ENCODE data around the gene CCDC82.

GRCh38 chr11:96310236-96310635 is 79.5 kb downstream of the CCDC82 start:
- no peak for TF ChIP-seq CTCF (conservative IDR thresholded peaks at IDR 0.05; ENCODE audit: low read depth, low read length)
- TF ChIP-seq POLR2A (IDR thresholded peaks at IDR 0.05; ENCODE audit: low read depth, low read length), result no peak
- TF ChIP-seq MAZ (IDR thresholded peaks at IDR 0.05; ENCODE audit: borderline replicate concordance, low read depth, low read length), result no peak
- no peak for TF ChIP-seq SMC3 (IDR thresholded peaks at IDR 0.05; ENCODE audit: low read depth, low read length)
- no peak for TF ChIP-seq BHLHE40 (IDR thresholded peaks at IDR 0.05; ENCODE audit: low read depth, low read length)
- no peak for TF ChIP-seq RCOR1 (IDR thresholded peaks at IDR 0.05; ENCODE audit: insufficient replicate concordance, low read length)
- no peak for TF ChIP-seq CHD1 (IDR thresholded peaks at IDR 0.05; ENCODE audit: low read depth, low read length)
- no peak for TF ChIP-seq MXI1 (IDR thresholded peaks at IDR 0.05; ENCODE audit: borderline replicate concordance, low read depth, low read length)
- no peak for TF ChIP-seq ELK1 (IDR thresholded peaks at IDR 0.05; ENCODE audit: borderline replicate concordance, low read depth, low read length)
- no peak for TF ChIP-seq NFE2L2 (IDR thresholded peaks at IDR 0.05; ENCODE audit: low read depth, low read length)
- no peak for TF ChIP-seq RAD21 (IDR thresholded peaks at IDR 0.05; ENCODE audit: low read length)
- no peak for TF ChIP-seq FOS (IDR thresholded peaks at IDR 0.05; ENCODE audit: low read depth, low read length)
- TF ChIP-seq MAFK (IDR thresholded peaks at IDR 0.05; ENCODE audit: low read depth, low read length), result no peak
- TF ChIP-seq USF2 (IDR thresholded peaks at IDR 0.05; ENCODE audit: low read depth, low read length), result no peak

Data from IMR-90 (cell line).